Measurements from ENCODE around the gene PATL2.
"Not testable (repeated sequence)": the region's sequence is repeated elsewhere in the genome, so short reads cannot be mapped to it uniquely, and the experiment has no call there.

The PATL2 gene

GRCh38 chr15:44657378-44657777 lies 53.7 kb downstream of the PATL2 start:
- intact Hi-C loops (cut with DNase I) = no loop called here

GRCh38 chr15:44656913-44657312 lies 54.2 kb downstream of the PATL2 start:
- intact Hi-C loops (cut with DNase I) = no loop called here
- DNase-seq = no peak

More at GRCh38 chr15:44657378-44657777, 53.7 kb downstream of the PATL2 start:
- no peak for DNase-seq

- DNase-seq = no peak
- intact Hi-C loops (cut with DNase I) = no loop called here
These were observed 54.8 kb downstream of the PATL2 start for GRCh38 chr15:44656298-44656697.

- intact Hi-C loops (cut with DNase I) = no loop called here
- DNase-seq = no peak
These were observed 56.3 kb downstream of the PATL2 start for GRCh38 chr15:44654858-44655257.

GRCh38 chr15:44647637-44648036 lies 63.5 kb downstream of the PATL2 start:
- intact Hi-C loops (cut with DNase I) = no loop called here
- DNase-seq = no peak

GRCh38 chr15:44647036-44647435 lies 64.1 kb downstream of the PATL2 start:
- intact Hi-C loops (cut with DNase I) = no loop called here
- no peak for DNase-seq

- intact Hi-C loops (cut with DNase I) = no loop called here
These were observed 64.7 kb downstream of the PATL2 start for GRCh38 chr15:44646460-44646859.

GRCh38 chr15:44641651-44642050 lies 69.5 kb downstream of the PATL2 start:
- no peak for DNase-seq
- intact Hi-C loops (cut with DNase I) = no loop called here

More at GRCh38 chr15:44646460-44646859, 64.7 kb downstream of the PATL2 start:
- DNase-seq = no peak

- intact Hi-C loops (cut with DNase I) = no loop called here
These were observed 74.1 kb downstream of the PATL2 start for GRCh38 chr15:44636976-44637375.

GRCh38 chr15:44633603-44634002 lies 77.5 kb downstream of the PATL2 start:
- intact Hi-C loops (cut with DNase I) = no loop called here

More at GRCh38 chr15:44636976-44637375, 74.1 kb downstream of the PATL2 start:
- DNase-seq = no peak

GRCh38 chr15:44625286-44625685 lies 85.8 kb downstream of the PATL2 start:
- intact Hi-C loops (cut with DNase I) = not testable (repeated sequence)

More at GRCh38 chr15:44633603-44634002, 77.5 kb downstream of the PATL2 start:
- no peak for DNase-seq

GRCh38 chr15:44623178-44623577 lies 87.9 kb downstream of the PATL2 start:
- no peak for DNase-seq
- intact Hi-C loops (cut with DNase I) = no loop called here

More at GRCh38 chr15:44625286-44625685, 85.8 kb downstream of the PATL2 start:
- DNase-seq = not testable (repeated sequence)

GRCh38 chr15:44620081-44620480 lies 91.0 kb downstream of the PATL2 start:
- intact Hi-C loops (cut with DNase I) = no loop called here
- DNase-seq = no peak

GRCh38 chr15:44616974-44617373 lies 94.1 kb downstream of the PATL2 start:
- intact Hi-C loops (cut with DNase I) = no loop called here

More at GRCh38 chr15:44616974-44617373, 94.1 kb downstream of the PATL2 start:
- DNase-seq = no peak

Measured in posterior cingulate gyrus (tissue), 11 donors.